Fibroblast of peridontal ligament (primary cell): ENCODE measurements around the gene COL4A1.
A peak's percentile ranks its signal among the peaks of the same experiment; 100 is the strongest.

ENCODE experiments used
- DNase-seq: peaks from one replicate; pipeline ENCODE4 v3.0.0-alpha.2; 2010; ENCODE audit errors: extremely low read depth

The COL4A1 gene

DNA sequence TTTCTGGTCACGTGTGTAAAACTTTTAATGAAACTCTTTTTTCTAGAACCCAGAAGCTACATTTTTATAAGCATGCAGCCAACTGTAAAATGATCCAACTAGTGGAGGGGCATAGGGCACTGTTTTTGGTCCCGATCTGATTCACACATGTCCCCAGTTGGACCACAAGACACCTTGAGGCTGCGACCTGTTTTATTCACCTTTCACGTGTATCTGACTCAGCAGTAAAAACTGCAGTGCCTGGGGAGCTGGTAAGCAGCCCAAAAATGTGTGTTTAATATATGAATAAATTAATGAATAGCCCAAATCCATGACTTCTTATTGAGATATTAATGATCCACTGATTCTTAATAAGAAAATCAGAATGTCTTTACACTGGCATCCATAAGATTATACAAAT lies 140.4 kb downstream of the COL4A1 start:
- no peak for DNase-seq

DNA sequence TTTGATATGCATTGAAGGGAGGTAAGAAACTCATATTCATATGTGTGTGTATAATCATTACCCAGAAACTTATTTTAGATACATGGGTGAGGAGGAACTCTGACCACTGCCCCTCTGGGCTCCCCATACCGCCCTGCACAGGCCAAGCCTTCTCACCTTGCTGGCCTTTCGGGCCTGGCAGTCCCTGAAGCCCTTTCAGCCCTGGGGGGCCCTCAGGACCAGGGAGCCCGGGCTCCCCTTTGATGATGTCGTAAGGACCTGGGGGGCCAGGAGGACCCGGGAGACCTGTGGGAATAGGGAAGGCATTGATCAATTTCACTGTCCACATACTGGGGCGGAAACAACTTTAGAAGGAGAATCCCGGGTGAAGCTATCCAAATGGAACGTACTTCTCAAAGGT lies 142.3 kb downstream of the COL4A1 start:
- DNase-seq, result no peak

DNA sequence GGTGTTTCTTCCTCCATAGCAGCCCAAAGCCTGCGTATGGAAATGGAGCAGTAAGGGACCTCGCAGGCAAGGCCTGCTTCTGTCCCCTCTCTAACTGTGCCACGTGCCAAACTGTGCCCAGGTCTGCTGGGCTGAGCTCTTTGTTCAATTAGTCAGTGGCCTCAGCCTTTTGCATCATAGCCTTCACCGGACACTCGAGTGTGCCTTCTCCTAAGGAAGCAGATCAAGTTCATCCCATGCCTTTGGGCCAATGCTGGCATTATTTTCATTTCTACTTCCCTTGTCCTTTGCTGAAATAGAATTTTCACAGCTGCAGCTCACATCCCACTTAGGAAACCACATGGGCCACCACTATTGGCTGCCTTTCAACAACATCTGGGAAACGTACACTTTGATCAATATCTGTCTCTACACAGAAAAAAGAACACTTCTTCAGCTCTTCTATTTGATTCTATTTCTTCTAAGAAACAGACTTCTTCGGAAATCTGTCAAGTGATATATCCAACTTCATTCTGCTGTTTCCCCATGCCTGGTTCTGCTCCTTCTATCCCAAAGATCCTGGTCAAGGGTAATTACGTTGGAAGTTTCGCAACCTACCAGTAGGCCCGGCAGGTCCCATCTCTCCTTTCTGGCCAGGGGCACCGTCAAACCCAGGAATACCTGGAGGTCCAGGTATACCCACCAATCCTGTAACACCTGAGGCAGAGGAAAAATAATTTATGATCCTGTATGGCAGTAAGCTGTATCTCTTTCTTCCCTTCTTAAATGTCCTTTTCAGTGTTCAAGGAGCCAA lies 143.9 kb downstream of the COL4A1 start:
- no peak for DNase-seq

DNA sequence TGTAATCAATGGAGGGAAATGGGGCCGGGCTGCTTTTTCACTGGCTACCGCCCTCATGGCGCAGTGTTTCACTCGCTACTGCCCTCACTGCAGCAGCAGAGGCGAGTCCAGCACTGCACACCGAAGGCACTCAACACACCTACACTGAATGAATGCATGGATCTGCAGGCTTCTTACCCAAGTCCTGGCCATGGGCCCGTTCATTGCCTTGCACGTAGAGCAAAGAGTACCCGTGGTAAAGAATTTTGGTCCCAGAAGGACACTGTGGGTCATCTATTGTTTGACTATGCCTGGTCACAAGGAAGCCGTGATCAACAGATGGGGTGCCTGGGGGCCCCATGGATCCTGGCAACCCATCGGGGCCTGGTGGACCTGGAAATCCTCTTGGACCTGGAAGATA lies 144.9 kb downstream of the COL4A1 start:
- no peak for DNase-seq

DNA sequence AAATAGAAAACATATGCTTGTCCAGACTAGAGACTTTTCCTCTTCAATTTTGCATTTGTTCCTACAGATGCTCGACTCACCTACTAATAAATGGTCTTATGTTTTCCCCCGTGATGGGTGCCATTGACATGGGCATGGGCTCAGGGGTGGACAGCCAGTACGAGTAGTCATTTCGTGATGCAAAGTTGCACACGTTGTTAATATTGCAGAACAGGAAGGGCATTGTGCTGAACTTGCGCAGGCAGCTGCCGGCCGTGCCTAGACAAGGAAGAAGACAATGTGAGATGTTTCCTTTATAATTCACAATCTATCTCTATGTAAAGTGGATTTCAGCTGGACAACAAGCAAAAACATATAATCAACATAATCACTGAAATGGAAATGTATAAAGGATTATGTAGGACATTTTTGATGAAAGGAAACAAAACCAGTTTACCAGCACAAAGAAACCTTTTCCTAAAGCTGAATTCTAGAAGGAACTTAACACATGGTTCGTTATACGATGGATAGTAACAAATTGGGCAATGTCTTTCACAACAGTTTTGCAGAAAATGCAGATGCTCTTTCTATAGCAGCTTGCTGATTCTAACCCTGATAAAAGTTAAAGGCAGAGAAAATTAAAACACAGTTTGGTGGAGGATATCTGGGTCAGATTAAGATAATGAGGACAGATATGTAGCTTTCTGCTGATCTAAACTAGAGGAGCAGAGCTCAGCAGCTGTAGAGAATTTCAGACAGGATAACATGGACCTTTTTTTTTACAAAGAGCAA lies 145.7 kb downstream of the COL4A1 start:
- no peak for DNase-seq

DNA sequence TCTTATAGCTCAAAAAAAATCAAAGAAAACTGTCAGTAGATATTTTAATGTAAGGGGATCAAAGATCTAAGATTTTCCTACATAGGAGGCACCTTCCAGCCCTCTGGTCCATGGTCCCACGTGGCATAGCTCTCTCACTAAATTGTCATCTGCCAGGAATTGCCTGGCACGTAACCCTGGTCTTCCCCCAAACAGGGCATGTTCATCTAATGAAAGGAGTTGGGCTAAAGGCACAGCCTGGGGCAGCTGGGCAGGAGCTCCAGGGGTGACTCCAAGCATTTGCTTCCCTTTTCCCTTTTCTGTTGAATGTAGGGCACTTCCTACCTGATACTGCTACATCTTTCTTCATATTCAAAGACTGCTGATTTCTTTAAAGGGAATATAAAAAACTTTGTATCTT lies 148.7 kb downstream of the COL4A1 start:
- no peak for DNase-seq

DNA sequence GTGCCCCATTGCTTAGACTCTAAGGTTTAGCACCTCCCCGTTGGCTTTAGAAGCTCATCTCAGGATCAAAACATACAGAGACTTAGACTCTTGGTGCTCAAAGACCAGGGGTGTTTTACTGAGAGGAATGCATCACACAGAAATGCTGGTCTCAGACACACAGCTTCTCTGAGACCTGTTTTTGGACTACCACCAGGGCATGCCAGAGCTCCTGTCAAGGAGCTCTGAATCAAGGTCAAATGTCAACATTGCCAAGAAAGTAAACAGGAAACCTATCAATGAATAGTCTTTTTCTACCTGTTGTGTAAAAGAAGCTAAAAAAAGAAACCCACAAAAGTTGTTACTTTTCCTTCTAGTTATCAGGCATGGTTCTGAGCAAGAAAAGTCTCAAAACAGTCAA lies 149.2 kb downstream of the COL4A1 start:
- DNase-seq, result no peak

DNA sequence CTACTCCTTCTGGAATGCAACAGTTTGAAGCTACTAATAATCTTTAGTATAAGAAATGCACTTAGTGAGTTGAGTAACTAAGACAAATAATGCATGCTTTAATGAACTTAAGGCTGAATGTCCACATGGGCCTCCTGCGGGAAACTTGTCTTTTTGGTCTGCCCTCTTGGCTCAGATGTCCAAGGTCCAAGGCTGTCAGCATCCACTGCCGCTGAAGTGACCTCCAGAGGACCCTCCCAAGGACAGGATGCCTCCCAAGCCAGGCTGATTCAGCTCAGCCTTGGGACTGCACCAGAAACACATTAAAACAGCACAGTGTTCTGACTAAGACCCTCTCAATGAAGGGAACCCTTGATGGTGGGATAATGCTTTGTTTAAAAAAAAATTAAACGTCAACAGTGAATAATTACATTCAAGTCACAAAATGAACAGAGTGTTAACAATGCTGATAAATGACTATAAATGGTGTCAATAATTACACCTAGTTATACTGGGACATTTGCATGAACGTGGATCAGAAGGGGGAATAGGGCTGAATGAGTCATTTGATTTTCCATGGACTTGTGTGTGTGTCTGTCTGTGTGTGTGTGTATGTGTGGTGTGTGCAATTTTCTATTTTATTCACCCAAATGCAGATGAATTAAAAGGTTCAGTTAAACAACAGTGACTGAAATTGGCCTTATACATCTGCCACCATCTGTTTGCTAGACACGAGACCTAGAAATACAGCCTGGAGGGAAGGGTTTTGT lies 150.5 kb downstream of the COL4A1 start:
- DNase-seq, result peak; percentile 16

DNA sequence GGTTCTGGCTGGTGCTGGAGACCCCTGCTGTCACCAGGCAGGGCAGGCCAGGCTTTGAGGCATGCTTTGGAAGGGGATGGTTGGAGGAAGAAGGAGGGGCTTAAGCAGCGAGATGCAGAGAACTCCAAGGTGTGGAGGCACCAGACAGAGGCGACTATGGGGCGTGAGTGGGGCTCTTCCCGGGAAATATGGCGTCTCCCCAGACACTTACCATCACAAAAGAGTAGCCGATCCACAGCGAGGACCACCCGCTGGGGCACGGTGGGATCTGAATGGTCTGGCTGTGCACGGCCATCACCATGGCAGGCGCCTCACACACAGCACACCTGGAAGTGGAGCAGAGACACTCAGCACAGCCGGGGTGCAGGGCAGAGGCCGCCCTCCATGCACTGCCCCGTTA lies 151.9 kb downstream of the COL4A1 start:
- DNase-seq, result no peak

DNA sequence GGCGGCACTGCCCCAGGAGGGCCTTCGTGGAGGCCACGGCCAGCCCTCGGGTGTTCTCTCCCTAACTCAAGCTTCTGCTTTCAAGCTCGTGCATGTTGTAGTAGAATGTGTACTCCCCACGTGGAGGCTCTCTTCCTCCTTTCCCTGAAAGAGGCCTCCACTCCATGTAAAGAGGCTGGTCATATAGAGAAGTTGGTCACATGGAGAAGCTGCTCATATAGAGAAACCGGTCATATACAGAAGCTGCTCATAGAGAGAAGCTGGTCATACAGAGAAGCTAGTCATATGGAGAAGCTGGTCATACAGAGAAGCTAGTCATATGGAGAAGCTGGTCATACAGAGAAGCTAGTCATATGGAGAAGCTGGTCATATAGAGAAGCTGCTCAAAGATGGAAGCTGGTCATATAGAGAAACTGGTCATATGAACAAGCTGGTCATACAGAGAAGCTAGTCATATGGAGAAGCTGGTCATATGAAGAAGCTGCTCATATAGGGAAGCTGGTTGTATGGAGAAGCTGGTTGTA lies 152.5 kb downstream of the COL4A1 start:
- DNase-seq, result no peak

DNA sequence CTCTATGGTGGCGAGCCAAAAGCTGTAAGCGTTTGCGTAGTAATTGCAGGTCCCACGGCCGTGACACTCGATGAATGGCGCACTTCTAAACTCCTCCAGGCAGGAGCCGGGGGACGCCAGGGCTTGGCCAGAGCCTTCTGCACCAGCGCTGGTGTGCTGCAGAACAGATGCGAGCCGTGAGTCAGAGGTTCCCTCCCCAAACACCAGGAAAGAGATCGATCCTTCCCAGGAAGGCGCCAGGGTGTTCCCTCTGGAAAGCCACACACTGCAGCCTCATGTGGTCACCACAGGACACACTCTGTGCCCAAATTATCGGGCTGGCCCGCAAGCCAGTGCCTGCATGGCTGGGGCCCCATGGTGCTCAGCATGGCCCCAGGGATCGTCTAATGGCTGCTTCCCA lies 154.6 kb downstream of the COL4A1 start:
- DNase-seq, result no peak

DNA sequence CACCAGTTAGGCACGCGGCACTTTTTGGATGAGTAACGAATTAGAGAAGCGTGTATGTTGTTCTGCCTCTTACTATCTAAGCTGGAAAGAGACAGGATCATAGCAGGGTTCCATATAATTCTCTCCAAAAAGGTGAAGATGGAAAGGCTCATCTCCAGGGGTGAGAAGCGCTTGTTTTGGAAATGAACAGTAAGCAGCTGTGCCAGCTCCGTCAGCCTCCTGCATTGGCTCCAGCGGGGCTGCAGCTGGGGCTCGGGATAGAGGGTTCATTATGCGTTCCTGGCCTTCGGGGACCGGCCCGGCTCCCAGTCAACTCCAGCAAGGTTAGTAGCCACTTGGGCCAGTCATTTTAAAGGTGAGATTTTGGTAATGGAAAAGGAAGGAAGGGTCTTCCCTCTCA lies 155.5 kb downstream of the COL4A1 start:
- no peak for DNase-seq

DNA sequence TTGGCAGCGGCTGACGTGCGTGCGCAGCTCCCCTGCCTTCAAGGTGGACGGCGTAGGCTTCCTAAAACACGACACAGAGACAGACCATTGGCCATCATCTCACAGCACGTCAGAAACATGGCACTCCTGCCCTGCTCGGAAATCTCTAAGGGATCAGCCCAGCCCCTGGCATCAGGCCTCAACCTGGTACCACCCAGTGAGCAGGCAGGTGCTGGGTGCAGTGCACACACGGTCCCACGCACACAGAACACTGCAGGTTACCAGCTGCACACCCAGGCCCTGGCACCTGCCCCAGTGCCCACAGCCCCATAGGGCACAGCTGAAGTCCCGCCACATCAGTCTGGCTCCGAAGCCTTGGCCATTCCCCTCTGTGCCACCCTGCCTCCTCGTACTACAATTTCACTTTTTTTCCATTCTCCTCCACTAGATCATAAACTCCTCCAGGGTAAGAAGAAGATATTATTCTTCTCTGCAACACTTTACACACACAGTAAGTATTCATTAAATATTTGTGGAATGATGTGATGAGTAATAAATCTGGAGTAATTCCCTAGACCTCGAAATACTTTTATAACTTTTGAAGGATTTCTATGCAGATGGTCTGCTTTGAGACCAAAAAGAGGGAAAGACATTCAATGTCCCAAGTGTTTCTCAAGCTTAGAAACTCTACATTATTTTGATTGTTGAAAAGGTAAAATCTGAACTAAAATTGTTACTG lies 156.4 kb downstream of the COL4A1 start:
- peak; percentile 60 for DNase-seq

DNA sequence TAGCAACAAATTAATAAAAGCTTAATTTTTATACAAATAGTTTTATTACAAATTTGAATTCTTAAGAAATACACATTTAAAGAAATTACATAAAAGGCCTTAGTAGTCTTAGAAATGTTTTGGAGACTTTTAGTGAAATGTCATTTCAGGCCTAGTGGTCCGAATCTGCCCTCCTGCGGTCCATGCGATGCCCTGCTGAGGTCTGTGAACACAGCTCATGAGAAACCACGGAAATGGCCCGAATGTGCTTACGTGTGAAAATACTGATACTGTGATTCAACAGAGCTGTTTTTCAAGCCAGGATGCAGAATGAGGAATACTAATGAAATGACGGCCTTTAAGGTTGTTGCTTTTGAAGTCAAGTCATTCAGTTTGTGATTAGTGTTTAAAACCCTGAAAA lies 157.9 kb downstream of the COL4A1 start:
- DNase-seq, result no peak

DNA sequence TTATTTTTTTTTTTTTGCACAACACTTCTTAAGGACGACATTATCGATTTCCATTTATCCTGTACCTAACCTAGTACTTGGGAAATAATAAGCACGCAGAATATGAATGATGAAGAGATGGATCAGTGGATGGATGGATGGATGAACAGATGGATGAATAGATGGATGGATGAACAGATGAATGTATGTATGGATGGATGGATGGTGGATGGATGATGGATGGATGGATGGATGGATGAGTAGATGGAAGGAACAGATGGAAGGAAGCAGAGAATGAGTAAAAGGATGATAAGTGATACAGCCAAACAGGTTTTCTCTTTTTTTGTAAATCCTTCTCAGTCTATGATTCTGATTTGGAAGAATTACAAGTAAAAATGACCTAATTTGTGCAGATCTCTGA lies 166.9 kb downstream of the COL4A1 start:
- DNase-seq, result no peak

DNA sequence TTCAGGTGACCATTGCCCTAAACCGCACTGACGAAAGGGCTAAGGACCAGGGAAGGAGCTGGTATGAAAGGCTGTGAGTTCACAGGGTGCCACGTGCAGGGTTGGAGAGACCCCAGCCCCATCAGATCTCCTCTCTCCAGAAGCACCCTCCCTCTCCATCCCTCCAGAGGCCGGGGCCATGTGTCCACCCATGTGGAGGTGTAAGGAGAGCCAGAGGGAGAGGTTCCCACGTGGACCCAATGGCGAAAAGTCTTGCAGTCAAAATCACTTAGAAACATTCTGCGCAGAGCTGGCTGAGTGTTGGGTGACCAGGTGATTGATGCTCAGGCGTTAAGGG lies 168.3 kb downstream of the COL4A1 start:
- no peak for DNase-seq

DNA sequence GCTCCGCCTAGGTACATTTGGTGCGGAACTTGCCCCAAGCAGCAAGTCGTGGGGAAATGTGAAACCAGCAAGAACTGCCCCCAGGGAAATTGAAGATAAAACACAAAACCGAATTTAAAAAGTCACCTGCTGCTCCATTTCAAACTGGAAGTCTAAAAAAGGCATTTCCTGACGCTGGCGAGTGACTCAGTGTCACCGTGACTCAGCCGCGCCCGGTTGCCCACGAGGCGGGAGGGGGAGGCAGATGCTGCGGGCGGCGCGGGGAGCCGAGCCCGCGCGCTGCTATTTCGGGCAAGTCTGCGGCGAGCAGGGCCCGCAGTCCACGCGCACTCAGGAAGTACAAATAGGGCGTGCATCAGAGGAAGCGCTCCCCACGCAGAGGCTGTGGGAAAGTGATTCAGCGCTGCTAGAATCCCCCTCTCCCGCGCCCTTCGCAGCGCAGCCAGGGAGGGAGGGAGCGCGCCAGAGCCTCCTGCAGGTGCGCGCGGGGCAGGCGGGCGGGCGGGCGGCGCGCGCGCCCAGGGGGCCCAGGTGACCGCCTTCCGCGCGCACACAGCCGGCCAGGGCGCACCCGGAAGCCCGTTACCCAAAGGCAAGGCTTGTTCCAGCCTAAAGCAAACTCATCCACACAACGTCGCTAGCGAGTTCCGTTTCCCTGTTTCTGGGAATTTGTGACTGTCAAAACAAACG lies 168.8 kb downstream of the COL4A1 start:
- peak; percentile 54 for DNase-seq

DNA sequence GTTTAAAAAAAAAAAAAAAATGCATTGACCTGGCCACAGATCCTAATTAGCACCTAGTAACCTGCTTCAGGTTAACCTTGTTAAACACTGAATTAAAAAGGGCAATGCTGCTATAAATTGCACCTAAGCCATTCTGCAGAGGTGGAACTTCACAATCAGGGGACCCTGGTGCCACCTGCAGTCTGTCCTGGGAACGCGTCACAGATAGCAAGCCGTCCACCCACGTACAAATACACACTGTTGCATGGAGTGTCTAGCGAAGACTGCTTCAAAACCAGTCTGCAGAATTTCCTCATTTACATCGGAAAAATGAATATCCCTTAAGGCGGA lies 169.3 kb downstream of the COL4A1 start:
- peak; percentile 33 for DNase-seq

DNA sequence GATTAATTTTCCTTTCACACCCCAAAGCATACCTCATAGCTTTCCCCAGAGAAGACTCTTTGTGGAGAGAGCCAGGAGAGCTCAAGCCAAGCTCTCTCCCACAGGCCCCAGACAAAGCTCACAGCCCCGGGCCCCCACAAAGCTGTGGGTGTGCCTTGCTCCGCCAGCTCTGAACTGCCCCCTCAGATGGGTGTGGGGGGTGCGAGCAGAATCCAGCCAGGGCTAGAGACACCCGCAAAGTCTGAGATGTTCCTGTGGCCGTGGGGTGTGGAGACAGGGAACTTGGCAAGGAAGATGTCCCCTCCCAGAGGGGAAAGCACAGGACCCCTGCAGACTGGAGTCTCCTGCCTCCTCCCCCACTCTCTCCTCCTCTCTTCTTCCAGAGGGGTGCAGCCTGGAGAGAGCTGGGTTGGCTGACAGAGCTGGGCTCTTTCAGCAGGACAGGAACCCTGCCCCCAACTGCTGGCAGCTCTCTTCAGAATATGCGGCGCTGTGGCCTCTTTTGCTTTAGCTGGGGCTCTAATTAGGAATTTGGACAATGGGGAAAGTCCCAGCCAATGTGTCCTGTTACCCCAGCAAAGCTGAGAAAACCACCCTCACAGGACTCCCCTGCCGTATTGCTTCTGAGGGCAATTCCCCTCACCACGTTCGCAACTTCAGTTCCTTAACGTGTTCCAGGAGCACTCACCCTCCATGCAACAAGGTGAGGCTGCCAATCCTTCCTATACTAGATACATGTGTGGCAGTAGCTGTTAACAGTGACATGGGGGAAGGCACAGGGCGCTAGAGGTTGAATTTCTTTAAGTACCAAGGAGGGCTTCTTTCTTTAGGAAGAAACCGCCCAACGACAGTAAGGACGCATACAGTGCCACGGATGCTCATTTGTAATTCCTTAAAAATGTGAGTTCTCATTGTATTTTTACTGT lies 170.0 kb downstream of the COL4A1 start:
- no peak for DNase-seq

DNA sequence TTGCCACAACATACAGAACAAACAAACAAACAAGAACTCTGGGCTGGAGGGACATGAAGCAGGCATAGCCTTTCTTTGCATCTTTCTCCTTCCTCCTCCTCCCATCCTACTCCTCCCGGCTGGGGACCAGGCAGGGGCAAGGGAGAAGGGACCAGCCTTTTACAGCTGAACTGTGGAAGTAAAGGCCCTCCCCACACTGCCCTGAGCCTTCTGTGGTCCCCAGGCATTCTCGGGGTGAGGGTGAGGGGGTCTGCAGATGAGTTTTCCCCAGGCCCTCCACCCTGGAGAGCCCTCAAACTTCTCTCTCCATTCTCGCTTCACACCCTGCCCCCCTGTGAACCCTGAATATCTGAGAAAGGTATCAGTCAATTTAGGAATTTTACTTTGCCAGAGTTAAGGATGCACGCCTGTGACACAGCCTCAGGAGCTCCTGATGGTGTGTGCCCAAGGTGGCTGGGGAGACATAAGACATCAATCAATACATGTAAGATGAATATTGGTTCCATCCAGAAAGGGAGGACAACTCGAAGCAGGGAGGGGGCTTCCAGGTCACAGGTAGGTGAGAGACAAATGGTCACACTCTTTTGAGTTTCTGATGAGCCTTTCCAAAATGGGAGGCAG lies 170.9 kb downstream of the COL4A1 start:
- no peak for DNase-seq
